Astrocyte (in vitro differentiated cells and primary cell): ENCODE data around the gene VASN.

Experiments used
- EZH2 ChIP-seq: IDR thresholded peaks from 2 replicates; pipeline ENCODE4 v1.6.1; 2012; ENCODE audit warnings: mild to moderate bottlenecking, low read length, inconsistent platforms; ENCODE audit not compliant: insufficient read depth
- TF ChIP-seq, protein P1 (sequence below): IDR thresholded peaks from 2 replicates; pipeline ENCODE4 v1.5.1; 2011; ENCODE audit warnings: low read depth, mild to moderate bottlenecking, inconsistent platforms, low read length, moderate library complexity; ENCODE audit not compliant: insufficient read depth

- TF ChIP-seq, protein P1, sequence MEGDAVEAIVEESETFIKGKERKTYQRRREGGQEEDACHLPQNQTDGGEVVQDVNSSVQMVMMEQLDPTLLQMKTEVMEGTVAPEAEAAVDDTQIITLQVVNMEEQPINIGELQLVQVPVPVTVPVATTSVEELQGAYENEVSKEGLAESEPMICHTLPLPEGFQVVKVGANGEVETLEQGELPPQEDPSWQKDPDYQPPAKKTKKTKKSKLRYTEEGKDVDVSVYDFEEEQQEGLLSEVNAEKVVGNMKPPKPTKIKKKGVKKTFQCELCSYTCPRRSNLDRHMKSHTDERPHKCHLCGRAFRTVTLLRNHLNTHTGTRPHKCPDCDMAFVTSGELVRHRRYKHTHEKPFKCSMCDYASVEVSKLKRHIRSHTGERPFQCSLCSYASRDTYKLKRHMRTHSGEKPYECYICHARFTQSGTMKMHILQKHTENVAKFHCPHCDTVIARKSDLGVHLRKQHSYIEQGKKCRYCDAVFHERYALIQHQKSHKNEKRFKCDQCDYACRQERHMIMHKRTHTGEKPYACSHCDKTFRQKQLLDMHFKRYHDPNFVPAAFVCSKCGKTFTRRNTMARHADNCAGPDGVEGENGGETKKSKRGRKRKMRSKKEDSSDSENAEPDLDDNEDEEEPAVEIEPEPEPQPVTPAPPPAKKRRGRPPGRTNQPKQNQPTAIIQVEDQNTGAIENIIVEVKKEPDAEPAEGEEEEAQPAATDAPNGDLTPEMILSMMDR = no peak
- no peak for TF ChIP-seq EZH2
Measured at GRCh38 chr16:4378161-4378666, 6.6 kb downstream of the VASN start.
